Neural cell (in vitro differentiated cells): ENCODE data around the gene MAD1L1.

Source experiments
- EP300 ChIP-seq: fragments of 450-650 bp; conservative IDR thresholded peaks from 2 replicates; pipeline ENCODE4 v1.6.1; 2014; ENCODE audit warnings: antibody characterized with exemption, mild to moderate bottlenecking, moderate library complexity; ENCODE audit not compliant: poor library complexity, severe bottlenecking
- EZH2 ChIP-seq: fragments of 200-600, 300-800 bp; shearing (Covaris generic), sonication (generic); IDR thresholded peaks from 2 replicates; pipeline ENCODE4 v1.6.1; 2014; ENCODE audit warnings: antibody characterized with exemption, low read length, borderline replicate concordance, mild to moderate bottlenecking; ENCODE audit not compliant: insufficient read depth, poor library complexity, severe bottlenecking
- MXI1 ChIP-seq: fragments of 450-650 bp; conservative IDR thresholded peaks from 2 replicates; pipeline ENCODE4 v1.6.1; 2014; ENCODE audit warnings: antibody characterized with exemption, mild to moderate bottlenecking; ENCODE audit not compliant: poor library complexity, severe bottlenecking
- POLR2AphosphoS5 ChIP-seq: IDR thresholded peaks from 2 replicates; pipeline ENCODE4 v1.6.1; 2012
- RAD21 ChIP-seq: fragments of 450-650 bp; conservative IDR thresholded peaks from 2 replicates; pipeline ENCODE4 v1.6.1; 2014; ENCODE audit warnings: antibody characterized with exemption, mild to moderate bottlenecking, moderate library complexity
- TAF1 ChIP-seq: IDR thresholded peaks from 2 replicates; pipeline ENCODE4 v1.6.1; 2012; ENCODE audit warnings: low read depth
- TF ChIP-seq, protein P1 (sequence below): fragments of 450-650 bp; IDR thresholded peaks from 2 replicates; pipeline ENCODE4 v1.5.1; 2014; ENCODE audit warnings: antibody characterized with exemption, mild to moderate bottlenecking, moderate library complexity; ENCODE audit not compliant: poor library complexity, severe bottlenecking
- TF ChIP-seq, protein P2 (sequence below): IDR thresholded peaks from 2 replicates; pipeline ENCODE4 v1.6.1; 2012; ENCODE audit warnings: borderline replicate concordance

DNA sequence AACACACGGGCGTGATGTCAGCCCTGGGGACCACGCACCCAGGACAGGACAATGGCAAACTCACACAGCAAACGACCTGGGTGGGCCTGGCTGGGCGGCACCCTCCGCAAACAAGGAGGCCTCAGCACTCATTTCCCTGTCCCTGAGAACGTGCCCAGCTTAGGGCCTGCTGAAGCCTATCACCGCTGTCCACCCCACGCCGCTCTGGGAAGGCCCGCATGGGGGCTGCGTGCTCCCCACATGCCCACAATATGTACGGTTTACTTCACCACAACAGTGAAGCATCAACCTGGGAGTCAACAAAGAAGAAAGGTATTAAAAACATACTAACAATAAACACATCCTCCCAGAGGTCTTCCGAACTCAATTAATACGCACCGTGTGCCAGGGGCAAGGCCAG lies 12.2 kb downstream of the MAD1L1 start:
- no peak for TF ChIP-seq EZH2
- TF ChIP-seq, protein P1, sequence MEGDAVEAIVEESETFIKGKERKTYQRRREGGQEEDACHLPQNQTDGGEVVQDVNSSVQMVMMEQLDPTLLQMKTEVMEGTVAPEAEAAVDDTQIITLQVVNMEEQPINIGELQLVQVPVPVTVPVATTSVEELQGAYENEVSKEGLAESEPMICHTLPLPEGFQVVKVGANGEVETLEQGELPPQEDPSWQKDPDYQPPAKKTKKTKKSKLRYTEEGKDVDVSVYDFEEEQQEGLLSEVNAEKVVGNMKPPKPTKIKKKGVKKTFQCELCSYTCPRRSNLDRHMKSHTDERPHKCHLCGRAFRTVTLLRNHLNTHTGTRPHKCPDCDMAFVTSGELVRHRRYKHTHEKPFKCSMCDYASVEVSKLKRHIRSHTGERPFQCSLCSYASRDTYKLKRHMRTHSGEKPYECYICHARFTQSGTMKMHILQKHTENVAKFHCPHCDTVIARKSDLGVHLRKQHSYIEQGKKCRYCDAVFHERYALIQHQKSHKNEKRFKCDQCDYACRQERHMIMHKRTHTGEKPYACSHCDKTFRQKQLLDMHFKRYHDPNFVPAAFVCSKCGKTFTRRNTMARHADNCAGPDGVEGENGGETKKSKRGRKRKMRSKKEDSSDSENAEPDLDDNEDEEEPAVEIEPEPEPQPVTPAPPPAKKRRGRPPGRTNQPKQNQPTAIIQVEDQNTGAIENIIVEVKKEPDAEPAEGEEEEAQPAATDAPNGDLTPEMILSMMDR = no peak
- TF ChIP-seq EP300 = no peak
- TF ChIP-seq TAF1 = no peak
- TF ChIP-seq MXI1 = no peak
- TF ChIP-seq, protein P2, sequence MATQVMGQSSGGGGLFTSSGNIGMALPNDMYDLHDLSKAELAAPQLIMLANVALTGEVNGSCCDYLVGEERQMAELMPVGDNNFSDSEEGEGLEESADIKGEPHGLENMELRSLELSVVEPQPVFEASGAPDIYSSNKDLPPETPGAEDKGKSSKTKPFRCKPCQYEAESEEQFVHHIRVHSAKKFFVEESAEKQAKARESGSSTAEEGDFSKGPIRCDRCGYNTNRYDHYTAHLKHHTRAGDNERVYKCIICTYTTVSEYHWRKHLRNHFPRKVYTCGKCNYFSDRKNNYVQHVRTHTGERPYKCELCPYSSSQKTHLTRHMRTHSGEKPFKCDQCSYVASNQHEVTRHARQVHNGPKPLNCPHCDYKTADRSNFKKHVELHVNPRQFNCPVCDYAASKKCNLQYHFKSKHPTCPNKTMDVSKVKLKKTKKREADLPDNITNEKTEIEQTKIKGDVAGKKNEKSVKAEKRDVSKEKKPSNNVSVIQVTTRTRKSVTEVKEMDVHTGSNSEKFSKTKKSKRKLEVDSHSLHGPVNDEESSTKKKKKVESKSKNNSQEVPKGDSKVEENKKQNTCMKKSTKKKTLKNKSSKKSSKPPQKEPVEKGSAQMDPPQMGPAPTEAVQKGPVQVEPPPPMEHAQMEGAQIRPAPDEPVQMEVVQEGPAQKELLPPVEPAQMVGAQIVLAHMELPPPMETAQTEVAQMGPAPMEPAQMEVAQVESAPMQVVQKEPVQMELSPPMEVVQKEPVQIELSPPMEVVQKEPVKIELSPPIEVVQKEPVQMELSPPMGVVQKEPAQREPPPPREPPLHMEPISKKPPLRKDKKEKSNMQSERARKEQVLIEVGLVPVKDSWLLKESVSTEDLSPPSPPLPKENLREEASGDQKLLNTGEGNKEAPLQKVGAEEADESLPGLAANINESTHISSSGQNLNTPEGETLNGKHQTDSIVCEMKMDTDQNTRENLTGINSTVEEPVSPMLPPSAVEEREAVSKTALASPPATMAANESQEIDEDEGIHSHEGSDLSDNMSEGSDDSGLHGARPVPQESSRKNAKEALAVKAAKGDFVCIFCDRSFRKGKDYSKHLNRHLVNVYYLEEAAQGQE = no peak
- no peak for TF ChIP-seq RAD21
- no peak for TF ChIP-seq POLR2AphosphoS5
